GM12872 (cell line): ENCODE results near the gene IDI1.

Experiments used
- TF ChIP-seq, protein P1 (sequence below): IDR thresholded peaks from 3 replicates; pipeline ENCODE4 v1.5.1; 2011; ENCODE audit warnings: low read depth, mild to moderate bottlenecking, low read length, moderate library complexity; ENCODE audit not compliant: insufficient read depth

IDI1 gene

DNA sequence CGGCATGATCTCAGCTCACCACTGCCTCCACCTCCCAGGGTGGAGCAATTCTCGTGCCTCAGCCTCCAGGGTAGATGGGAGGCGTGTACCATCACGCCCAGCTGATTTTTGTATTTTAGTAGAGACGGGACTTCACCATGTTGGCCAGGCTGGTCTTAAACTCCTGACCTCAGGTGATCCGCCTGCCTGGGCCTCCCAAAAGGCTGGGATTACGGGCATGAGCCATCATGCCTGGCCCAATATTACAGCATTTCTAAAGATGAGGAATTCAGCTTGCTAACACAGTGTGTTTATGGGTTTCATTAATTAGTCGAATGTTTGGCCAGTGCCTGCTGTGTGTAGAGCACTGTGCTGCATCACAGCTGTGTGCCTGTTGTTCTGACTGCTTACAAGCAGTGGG is 11.0 kb upstream of the IDI1 start:
- TF ChIP-seq, protein P1, sequence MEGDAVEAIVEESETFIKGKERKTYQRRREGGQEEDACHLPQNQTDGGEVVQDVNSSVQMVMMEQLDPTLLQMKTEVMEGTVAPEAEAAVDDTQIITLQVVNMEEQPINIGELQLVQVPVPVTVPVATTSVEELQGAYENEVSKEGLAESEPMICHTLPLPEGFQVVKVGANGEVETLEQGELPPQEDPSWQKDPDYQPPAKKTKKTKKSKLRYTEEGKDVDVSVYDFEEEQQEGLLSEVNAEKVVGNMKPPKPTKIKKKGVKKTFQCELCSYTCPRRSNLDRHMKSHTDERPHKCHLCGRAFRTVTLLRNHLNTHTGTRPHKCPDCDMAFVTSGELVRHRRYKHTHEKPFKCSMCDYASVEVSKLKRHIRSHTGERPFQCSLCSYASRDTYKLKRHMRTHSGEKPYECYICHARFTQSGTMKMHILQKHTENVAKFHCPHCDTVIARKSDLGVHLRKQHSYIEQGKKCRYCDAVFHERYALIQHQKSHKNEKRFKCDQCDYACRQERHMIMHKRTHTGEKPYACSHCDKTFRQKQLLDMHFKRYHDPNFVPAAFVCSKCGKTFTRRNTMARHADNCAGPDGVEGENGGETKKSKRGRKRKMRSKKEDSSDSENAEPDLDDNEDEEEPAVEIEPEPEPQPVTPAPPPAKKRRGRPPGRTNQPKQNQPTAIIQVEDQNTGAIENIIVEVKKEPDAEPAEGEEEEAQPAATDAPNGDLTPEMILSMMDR = no peak

DNA sequence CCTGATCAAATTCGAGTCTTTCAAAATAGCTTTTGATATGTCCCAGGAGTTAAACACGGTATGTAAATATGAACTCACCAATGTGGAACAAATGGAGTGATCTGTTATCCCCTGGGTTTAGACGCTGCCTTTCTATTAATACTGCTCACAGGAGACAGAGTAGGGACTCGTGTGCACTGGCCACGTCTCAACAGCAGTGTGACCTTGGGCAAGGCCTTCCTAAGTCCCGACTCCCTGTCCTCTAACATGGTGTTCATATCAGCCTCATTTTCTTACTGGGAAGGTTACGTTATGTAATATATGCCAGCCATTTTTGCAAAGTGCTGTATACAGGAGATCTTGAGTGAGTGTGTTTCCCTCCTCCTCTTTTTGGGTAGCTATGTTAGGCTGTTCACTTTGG is 9.1 kb upstream of the IDI1 start:
- TF ChIP-seq, protein P1 = no peak

DNA sequence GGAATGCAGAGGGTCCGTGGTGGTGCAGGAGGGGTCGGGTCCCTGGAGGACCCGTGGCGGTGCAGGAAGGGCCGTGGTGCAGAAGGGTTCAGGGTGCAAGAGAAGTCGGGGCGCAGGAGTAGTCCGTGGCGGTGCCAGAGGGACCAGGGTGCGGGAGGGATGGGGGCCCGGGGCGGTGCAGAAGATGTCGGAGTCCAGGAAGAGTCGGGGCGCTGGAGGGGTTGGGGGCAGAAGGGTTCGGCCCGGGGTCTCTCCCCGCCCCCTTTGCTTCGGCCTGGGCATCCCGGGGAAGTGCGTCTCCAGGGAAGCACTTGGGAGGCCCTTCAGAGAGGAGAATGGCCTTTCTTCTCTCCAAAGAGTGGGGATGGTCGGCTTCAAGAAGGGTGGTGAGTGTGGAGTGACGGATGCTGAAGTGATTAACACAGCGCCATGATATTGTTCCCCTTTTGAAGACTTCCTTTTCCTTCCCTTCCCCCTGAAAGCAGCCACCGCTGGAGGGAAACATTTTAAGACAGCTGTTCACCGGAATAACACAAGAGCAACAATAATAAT is 8.3 kb upstream of the IDI1 start:
- TF ChIP-seq, protein P1 = no peak

DNA sequence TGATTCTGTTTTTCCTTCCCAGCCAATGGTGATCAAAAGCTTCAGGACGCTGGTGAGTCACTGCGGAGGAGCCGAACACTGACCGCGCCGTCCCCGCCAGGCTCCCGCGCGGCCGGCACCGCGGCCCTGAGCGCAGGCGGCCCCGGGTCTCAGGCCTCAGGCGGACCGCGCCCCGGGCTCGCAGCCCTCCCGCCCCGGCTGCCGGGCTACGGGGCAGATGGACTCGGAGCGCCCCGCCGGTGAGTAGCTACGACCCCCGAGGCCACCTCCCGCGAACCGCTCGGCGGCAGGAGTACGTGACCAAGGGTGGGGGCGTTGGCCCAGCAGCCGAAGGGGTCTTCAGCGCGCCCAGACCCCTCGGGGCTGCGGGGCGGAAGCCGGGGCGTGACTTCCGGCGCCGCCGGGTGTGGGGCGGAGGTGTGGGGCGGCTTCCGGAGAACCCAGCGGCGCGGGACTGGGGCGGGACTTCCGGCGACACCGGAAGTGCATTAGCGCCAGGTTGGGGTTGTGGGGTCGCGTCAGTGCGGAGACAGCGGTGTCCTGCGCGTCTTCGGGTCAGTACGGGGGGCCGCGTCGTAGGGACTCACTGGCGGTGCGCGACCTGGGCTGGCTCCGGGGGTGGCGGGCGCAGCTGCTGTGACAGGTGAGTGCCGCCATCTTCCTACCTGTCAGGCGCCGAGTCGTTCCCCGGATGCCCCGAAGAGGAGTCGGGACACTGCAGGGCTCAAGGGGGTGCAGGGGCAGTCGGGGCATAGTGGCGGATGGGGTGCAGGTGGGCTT is 7.6 kb upstream of the IDI1 start, which contains the start of gene WDR37:
Gene WDR37, plus strand, starts transcription at position 60 of the 780 bp plus-strand sequence. CDS start 15,771 bp downstream, outside the sequence.
- TF ChIP-seq, protein P1 = no peak

DNA sequence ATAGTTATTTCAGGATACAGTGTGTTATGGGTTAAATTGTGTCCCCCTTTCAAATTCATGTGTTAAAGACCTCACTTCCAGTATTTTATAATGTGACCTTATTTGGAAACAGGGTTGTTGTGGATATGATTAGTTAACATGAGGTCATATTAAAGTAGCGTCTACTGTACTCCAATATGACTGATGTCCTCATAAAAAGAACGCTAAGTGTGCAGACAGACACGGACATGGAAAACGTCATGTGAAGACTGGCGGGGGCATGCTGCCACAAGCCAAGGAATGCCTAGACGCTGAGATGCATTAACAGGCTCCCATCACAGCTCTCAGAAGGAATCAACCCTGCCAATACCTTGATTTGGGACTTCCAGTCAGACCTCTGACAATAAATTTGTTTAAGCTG is 5.8 kb upstream of the IDI1 start:
- TF ChIP-seq, protein P1 = no peak

DNA sequence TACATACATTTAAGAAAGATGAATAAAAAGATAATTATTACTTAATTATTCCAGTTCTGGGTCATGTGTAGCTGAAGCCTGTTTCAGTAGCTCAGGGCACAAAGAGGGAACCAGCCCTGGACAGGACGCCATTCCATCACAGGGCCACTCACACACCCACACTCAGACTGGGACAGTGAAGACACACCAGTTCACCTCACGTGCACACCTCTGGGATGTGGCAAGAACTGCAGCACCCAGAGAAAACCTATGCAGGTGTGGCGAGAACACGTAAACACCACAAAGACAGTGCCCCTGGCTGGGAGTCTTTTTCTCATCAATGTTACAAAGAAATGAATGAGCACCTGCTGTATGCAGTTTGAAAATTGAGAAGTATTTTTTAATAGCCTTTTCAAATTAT is 1.6 kb upstream of the IDI1 start:
- TF ChIP-seq, protein P1 = peak; percentile 40; the same call in 2 of the 3 replicates

DNA sequence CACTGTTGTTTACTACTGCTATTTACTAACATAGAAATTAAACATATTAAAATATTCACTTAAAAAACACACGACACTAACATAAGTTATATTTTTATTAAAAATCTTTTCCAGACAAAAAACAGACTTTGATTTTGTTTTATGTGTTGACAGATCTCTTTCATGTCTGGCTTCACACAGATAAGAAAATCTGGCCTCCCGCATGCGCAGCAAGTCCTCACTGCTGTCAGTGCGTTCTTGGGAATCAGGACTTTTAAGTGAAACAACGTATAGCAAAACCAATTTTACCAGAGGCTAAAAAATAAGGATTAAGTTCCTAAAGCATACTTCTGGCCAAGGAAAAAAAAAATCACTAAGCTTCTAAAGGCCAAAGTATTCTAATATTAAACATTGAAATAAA is 1.2 kb upstream of the IDI1 start:
- TF ChIP-seq, protein P1 = no peak
